GM19328 (cell line): Measurements from ENCODE around the gene CALU.

Source experiments
- ATAC-seq: cut with Tn5 transposase; IDR thresholded peaks from one replicate; pipeline ENCODE4 v1.9.1; 2021; ENCODE audit warnings: mild to moderate bottlenecking, moderate library complexity; ENCODE audit not compliant: unreplicated experiment

Gene CALU

GRCh38 chr7:128721376-128721775, 17.8 kb upstream of the CALU start:
- ATAC-seq = no peak

DNA sequence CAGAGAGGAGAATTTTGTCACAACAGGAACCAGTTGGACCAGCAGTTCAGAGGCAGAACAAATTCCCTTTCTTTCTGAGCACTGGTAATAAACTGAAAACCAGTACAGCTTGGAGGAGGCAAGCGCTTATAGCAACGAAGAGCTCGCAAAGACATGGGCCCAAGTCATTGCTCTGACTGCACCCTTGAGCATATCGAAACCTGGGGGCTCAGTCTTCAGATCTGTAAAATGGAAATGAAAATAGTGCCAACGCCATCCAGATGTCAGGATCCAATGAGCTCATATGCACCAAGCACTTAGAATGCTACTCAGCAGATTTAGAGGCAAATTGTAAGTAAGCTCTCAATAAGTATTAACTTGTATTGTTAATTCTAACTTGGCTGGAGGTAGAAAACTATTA, 14.4 kb upstream of the CALU start:
- ATAC-seq = no peak

DNA sequence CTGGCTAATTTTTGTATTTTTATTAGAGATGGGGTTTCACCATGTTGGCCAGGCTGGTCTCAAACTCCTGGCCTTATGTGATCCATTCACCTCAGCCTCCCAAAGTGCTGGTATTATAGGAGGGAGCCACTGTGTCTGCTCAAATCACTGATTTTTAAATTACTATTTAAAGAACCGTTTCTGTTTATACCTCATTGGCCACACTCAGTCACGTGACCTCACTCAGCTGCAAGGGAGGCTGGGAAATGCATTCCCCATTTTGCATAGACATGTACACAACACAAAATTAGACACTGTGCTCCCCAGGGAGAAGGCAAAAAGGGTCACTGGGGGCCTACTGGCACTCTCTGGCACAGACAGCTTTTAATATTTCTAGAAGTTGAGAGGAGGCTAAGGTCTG, 13.6 kb upstream of the CALU start:
- ATAC-seq = no peak

DNA sequence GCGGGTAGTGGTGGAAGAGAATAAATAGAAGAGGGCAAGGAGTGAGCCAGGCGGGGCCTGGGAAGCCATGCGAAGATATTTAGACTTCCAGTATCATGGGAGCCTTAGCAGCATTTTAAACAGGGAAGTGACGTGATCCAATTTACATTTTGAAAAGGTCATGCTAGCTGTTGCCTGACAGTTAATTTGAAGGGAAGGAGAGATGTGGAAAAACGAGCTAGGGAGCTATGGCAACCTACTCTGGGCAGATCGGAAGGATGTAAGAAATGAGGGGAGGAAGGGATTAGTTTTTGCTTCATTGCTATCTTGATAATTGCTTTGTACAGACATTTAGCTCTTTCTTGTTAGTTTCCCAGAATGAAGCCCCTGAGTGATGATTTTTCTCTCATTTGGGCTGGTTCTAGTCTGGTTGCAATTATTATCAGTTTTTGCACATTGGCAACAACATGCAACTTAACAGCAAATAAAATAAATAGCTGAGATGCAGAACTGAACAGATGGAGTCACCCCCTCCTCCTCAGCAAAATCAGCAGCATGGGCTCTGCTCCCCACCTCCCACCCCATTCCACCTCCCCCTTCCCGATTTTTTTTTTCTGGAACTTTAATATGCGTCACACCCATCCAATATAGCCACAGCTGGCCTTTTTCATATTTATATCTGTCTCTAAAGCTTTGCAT, 13.0 kb upstream of the CALU start:
- no peak for ATAC-seq

- no peak for ATAC-seq
Observed at GRCh38 chr7:128726737-128727072, 12.5 kb upstream of the CALU start.

DNA sequence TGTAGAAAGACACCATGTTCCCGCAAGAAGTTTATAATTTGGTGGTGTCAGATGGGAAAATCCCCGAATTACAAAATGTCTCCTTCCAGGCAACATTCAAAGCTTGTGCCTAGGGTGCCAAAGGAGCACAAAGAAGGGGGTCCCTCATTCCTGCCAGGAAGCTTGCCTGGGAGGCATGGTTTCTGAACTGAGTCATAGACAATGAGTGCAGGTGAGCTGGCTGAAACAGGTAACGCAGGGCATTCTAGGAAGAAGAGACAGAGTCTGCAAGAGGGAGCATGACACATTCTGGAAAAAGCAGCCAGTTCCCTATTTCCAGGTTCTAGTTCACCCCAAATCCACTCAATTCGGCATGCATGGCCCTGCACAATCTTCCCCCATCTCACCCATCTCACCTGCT, 11.9 kb upstream of the CALU start:
- ATAC-seq = no peak

DNA sequence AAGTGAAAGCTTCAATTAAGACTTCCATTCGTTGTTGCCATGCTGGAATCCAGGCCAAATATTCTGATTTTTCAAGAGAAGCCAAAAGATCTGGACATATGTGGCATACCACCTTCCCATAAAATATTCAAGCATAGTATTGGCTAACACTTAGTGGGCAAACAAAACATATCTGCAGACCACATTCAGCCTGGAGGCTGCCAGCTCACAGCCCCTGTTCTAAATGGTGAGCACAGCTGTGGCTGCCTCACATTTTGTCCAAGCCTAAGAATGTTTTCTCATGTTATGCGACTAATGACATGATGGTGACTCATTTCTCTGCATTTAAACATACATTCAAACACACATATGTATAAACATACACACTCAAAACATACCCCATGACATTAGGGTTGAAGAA, 10.6 kb upstream of the CALU start:
- ATAC-seq = no peak

DNA sequence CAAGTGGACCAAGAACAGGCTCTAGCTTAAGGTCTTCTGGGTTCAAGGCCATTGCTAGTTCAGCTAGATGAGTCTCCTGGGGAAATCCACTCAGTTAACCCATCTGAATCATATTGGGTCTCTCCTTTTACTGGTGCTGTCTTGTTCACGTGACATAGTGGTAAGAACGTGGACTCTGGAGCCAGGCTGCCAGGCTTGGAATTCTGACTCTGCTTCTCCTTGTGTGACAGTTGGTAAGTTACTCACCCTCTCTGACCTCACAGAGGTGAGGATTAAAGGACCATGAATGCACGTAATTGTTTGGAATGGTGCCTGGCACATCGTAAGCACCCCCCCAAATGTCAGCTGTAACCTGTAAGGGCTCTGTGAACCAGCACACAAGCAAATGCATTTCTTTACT, 9.7 kb upstream of the CALU start:
- no peak for ATAC-seq

DNA sequence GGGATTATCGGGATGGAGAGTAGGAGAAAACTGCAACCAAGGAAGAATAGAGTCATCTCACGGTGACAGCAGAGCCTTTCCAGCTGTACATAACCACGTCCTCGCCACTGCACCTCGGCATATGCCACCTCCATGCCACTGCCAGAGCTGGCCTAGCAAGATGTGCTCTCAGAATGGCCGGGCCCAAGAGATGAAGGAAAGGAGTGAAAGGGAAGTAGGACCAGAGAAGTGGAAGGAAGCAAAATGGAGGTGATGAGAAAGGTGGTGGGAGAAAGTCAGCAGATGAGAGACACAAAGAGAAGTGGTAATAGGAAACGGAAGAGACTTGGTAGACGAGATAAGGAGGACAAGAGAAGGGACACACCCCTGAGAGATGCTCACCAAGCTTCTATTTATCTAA, 8.0 kb upstream of the CALU start:
- no peak for ATAC-seq

DNA sequence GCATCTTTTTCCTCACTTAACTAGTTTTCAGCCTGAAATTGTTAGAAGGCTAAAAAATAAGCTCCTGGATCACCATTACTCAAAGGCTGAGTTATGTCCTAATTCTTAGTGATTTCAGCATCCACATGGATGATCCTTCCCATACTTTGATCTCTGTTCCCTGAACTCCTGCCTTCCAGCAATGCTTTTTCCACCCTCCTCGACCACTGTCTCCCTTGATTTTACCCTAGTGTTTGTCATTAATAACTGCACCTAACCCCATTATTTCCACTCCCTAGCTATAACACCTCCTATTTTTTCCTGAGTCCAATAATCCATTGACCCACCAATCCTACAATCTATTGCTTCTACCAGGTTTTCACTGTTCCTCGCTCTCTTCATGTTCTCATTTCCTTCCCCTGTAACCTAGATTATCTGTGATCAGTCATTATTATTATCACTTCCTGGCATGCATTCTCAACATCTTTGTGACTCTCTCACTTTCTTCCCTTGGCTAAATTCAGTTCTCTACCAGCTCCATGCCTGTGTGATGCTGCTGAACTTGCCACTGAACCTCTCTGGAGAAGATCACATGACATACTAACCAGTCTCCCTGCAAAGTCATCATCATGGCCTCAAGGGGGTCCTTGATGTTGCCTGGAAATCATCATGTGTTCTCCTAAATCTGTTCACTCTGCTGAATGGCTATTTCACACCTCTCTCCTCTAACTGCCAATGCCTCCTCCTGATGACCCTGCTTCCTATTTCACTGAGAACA, 6.5 kb upstream of the CALU start:
- no peak for ATAC-seq

DNA sequence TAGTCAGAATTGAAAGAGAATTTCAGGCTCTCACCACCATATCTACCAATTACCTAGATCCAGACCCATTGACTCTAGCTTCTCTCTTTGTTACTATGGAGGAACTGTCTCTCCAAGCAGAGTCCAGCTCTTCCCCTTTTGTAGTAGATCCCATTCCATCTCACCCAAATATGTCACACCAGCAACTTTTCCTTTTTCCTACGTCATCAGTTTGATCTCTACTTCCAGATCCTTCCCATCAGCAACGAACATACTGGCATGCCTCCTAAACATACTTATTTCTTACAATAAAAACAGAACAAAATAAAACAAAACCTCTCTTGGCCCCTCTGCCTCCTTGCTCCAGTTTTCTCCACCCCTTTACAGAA, 5.9 kb upstream of the CALU start:
- no peak for ATAC-seq

- ATAC-seq = no peak
Observed at GRCh38 chr7:128734890-128735289, 4.3 kb upstream of the CALU start.

DNA sequence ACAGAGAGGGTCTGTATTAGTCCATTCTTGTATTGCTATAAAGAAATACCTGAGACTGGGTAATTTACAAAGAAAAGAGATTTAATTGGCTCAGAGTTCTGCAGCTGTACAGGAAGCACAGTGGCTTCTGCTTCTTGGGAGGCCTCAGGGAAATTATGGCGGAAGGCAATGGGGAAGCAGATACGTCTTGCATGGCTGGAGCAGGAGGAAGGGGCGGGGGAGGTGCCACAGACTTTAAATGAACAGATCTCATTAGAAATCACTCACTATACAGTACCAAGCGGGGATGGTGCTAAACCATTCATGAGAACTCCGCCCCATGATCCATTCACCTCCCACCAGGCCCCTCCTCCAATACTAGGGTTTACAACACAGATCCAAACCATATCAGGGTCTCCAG, 3.7 kb upstream of the CALU start:
- no peak for ATAC-seq

- ATAC-seq = no peak
Observed at GRCh38 chr7:128737441-128737840, 1.7 kb upstream of the CALU start.

DNA sequence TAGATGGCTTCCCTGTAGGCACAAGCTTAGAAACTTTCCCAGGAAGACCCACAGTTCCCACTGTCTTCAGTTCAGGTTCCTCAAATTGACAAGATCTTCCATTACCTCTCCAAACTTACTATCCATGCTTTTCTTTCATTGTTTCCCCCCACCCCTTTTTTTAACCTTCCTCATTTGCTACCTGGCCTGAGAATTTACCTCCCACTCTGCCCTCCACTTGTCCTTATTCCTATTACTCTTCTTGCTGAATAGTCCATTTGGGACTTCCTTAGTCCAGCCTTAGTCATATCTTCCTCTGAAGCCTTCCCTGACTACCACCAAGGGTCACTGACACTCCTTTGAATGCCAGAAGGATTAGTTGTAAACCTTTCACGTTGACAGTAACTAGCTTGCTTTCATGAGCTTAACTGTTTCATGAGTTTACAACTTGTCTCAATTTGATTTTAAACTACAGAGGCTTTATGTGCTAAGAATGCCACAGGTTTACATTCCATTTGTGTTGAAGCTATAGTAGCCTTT, 1.2 kb upstream of the CALU start:
- ATAC-seq = no peak

DNA sequence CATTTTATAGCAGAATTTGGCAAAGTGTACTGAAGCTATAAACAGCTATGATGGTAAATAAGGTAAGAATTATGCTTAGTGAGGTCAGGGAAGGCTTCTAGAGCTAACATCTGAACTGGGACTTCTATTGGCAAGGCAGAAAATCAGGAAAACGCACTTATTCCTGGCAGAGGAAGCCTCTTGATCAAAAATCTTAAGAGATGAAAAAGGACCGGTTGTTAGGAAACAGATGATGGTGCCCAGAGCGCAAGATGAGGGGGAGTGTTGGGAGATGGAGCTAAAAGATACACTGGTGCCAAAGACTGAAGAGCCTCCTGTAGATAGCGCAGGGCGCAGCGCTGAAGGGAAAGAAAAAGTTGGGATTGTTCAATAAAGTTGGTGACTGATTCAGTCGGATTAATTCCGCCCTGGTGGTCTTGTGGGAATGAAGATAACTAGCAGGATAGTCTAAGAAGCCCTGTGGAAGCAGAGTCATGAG, 550 bp upstream of the CALU start:
- no peak for ATAC-seq

- no peak for ATAC-seq
Observed at GRCh38 chr7:128739990-128740682, 977 bp downstream of the CALU start.

DNA sequence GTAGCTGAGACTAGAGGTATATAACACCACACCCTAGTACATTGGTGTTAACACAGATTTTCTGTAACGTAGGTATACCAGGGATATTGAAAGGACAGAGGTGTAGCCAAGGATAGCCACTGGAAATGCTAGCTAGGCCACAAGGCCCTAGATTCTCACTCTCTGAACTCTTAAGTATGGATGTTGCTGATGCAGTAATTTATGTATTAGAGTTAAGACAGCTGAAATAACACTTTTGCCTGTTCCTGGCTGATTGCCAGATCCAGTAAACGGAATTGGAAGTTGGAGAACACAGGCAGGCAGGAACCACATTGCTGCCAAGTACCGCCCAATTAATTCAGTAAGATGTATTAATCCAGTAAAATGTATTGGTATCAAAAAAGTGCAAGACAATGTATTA, 1.8 kb downstream of the CALU start:
- ATAC-seq = no peak

DNA sequence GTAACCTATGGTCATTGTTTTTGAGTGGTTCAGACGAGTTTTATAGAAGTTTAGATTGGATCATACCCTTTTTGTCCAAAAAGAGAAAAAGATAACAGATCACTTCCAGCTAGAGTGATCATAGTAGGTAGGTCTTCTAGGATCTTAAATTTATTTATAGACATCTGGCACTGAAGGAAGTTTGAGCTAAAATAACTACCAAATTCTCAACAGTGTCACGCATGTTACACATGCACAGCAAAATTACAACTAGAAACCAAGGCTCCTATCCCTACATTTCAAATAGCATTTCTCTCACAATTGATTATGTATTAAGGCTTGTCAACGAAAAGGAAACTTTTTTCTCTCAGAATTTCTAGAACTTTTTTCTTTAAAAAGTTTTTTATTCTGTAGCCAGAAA, 2.3 kb downstream of the CALU start:
- no peak for ATAC-seq

- ATAC-seq = no peak
Observed at GRCh38 chr7:128742206-128742605, 3.0 kb downstream of the CALU start.

DNA sequence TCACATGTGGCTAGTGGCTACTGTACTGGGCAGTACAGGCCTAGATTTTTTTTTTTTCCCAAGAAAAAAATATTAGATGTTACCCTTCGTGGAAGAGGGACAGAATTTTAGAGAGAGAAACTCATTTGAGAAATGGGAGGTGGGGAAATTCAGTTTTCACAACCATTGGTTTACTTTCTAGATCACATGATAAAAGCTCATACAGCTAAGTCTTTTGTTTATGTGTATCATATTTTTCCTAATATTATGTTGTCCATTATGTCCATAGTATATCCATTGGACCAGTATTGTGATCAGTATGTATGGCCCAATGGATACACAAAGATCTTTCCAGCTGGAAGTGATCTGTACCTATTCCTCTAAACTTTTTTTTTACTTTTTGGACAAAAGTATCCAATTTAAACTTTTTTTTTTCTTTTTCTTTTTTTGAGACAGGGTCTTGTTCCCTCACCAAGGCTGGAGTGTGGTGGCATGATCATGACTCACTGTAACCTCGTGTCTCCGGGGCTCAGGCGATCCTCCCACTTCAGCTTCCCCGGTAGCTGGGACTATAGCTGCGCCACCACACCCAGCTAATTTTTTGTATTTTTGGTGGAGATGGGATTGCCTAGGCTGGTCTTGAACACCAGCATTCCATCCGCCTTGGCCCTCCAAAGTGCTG, 4.1 kb downstream of the CALU start:
- no peak for ATAC-seq
